ENCODE data around the gene CPNE8. TPM values are rescaled to one million over a fixed set of nuclear protein-coding genes. Genes with fewer than 3 reads are reported as not detected.

Gene CPNE8
- total RNA-seq (2014; rRNA removed; shearing (Covaris generic)) (not detected in 2 replicates), total RNA-seq (2022) (not detected in 2 replicates), Bru-seq, nascent RNA (percentile 6 among the genes with signal in this experiment), BruChase-seq, experiment 1, labeled RNA remaining after a 6-hour chase (percentile 7 among the genes with signal in this experiment), BruChase-seq, experiment 2, labeled RNA remaining after a 2-hour chase (percentile 8 among the genes with signal in this experiment)
- long read RNA-seq: 0 reads

- POLR2A ChIA-PET: no interaction called here
- no peak within 1 kb of the TSS for H3K4me3 ChIP-seq (ENCODE audit: low read depth, low read length, poor library complexity, severe bottlenecking)
- H3K4me1 ChIP-seq (ENCODE audit: insufficient read depth, low read length, poor library complexity, severe bottlenecking): no peaks in the 10 kb centered on the region
- CTCF ChIA-PET (ENCODE audit: unreplicated experiment): no interaction called here
- no peaks in the 10 kb centered on the region for H3K9me3 ChIP-seq (ENCODE audit: low read length)
- no peaks in the 10 kb centered on the region for H3K79me2 ChIP-seq (ENCODE audit: insufficient read depth, low read depth, low read length)
- H3K27ac ChIP-seq (ENCODE audit: low read depth, low read length, poor library complexity, severe bottlenecking): no peak within 1 kb of the TSS
- no peak within 1 kb of the TSS for H2AFZ ChIP-seq (ENCODE audit: low read length)
- H3K4me2 ChIP-seq (ENCODE audit: low read length): no peak within 1 kb of the TSS
- no peak for TF ChIP-seq CTCF (conservative IDR thresholded peaks at IDR 0.05; ENCODE audit: low read length)
- TF ChIP-seq EZH2phosphoT487 (IDR thresholded peaks at IDR 0.05; ENCODE audit: borderline replicate concordance, low read depth, low read length): no peak
- H3K36me3 ChIP-seq (ENCODE audit: insufficient read depth, low read length): no peaks in the 10 kb centered on the region
- no peaks in the 10 kb centered on the region for H3K9me2 ChIP-seq (ENCODE audit: insufficient read depth, low read length)
- no peak for DNase-seq (ENCODE audit: low spot score)
- intact Hi-C loops (cut with micrococcal nuclease; ENCODE audit: unreplicated experiment): no loop called here
- no TSS peak for BruUV-seq (replicated peaks)
- no peaks in the 10 kb centered on the region for H4K20me1 ChIP-seq (ENCODE audit: insufficient read depth, low read length)
These were observed at the start of gene CPNE8 for GRCh38 chr12:38905480-38906351. Gene CPNE8 (minus strand): TSS chr12:38905591. CDS start chr12:38905534, 57 bp downstream.

GRCh38 chr12:38954238-38954873, 49.0 kb upstream of the CPNE8 start:
- no peak overlapping the region for H3K4me2 ChIP-seq (ENCODE audit: low read length)
- H3K9me3 ChIP-seq (ENCODE audit: low read length): no peaks in the 10 kb centered on the region
- intact Hi-C loops (cut with micrococcal nuclease; ENCODE audit: unreplicated experiment): no loop called here
- ChIA-PET POLR2A (interaction anchor here (0.7 kb wide), 1 partner anchor 35 kb away, joined by 3 read pairs; no protein-coding TSS in a partner anchor), CTCF (ENCODE audit: unreplicated experiment) (no interaction called here)
- H3K4me3 ChIP-seq (ENCODE audit: low read depth, low read length, poor library complexity, severe bottlenecking): no peak overlapping the region
- no peaks in the 10 kb centered on the region for H3K36me3 ChIP-seq (ENCODE audit: insufficient read depth, low read length)
- no peaks in the 10 kb centered on the region for H4K20me1 ChIP-seq (ENCODE audit: insufficient read depth, low read length)
- no peaks in the 10 kb centered on the region for H3K79me2 ChIP-seq (ENCODE audit: insufficient read depth, low read depth, low read length)
- no peaks in the 10 kb centered on the region for H3K9me2 ChIP-seq (ENCODE audit: insufficient read depth, low read length)
- no TSS peak for BruUV-seq (replicated peaks)
- H3K27ac ChIP-seq (ENCODE audit: low read depth, low read length, poor library complexity, severe bottlenecking): no peak overlapping the region
- no peaks in the 10 kb centered on the region for H3K4me1 ChIP-seq (ENCODE audit: insufficient read depth, low read length, poor library complexity, severe bottlenecking)
- no peak for DNase-seq (ENCODE audit: low spot score)
- TF ChIP-seq EZH2phosphoT487 (IDR thresholded peaks at IDR 0.05; ENCODE audit: borderline replicate concordance, low read depth, low read length) (no peak), CTCF (conservative IDR thresholded peaks at IDR 0.05; ENCODE audit: low read length) (no peak)
- H2AFZ ChIP-seq (ENCODE audit: low read length): no peak overlapping the region

All from OCI-LY7 (cell line).